ENCODE data around the gene LYSET.

DNA sequence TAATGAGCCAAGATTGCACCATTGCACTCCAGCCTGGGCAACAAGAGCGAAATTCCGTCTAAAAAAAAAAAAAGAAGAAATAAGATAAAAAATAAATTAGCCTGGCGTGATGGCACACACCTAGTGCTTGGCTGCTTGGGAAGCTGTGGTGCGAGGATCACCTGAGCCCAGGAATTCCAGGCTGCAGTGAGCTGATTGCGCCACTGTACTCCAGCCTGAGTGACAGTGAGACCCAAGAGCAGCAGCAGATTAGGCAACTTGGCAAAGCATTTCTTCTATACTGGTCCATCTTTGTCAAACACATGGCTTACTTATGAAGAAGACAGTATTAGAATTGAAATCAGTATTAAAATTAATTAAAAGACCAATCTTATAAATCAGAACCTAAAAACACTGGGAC is 15.4 kb downstream of the LYSET start:
- TF ChIP-seq, protein P1, sequence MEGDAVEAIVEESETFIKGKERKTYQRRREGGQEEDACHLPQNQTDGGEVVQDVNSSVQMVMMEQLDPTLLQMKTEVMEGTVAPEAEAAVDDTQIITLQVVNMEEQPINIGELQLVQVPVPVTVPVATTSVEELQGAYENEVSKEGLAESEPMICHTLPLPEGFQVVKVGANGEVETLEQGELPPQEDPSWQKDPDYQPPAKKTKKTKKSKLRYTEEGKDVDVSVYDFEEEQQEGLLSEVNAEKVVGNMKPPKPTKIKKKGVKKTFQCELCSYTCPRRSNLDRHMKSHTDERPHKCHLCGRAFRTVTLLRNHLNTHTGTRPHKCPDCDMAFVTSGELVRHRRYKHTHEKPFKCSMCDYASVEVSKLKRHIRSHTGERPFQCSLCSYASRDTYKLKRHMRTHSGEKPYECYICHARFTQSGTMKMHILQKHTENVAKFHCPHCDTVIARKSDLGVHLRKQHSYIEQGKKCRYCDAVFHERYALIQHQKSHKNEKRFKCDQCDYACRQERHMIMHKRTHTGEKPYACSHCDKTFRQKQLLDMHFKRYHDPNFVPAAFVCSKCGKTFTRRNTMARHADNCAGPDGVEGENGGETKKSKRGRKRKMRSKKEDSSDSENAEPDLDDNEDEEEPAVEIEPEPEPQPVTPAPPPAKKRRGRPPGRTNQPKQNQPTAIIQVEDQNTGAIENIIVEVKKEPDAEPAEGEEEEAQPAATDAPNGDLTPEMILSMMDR (IDR thresholded peaks at IDR 0.05; ENCODE audit: insufficient read depth, low read length), result no peak
- no peak for TF ChIP-seq GABPA (IDR thresholded peaks at IDR 0.05; ENCODE audit: low read depth)
